DMS53 (cell line): ENCODE results near the gene RLF.

Experiments
- DNase-seq: peaks from one replicate; lab custom pipeline; 2025; lab: John Stamatoyannopoulos, UW

Gene RLF

GRCh38 chr1:40243351-40243750 is 82.2 kb downstream of the RLF start:
- no peak for DNase-seq

- DNase-seq, result peak; percentile 24
Observed at GRCh38 chr1:40244138-40244744, 83.1 kb downstream of the RLF start.

GRCh38 chr1:40245686-40246085 is 84.5 kb downstream of the RLF start:
- no peak for DNase-seq

GRCh38 chr1:40247655-40248054 is 86.5 kb downstream of the RLF start, which contains the start of gene TMCO2:
TSS of gene TMCO2 (plus strand) at chr1:40247937. CDS start at chr1:40247994, 57 bp downstream.
- peak; percentile 57 for DNase-seq

- no peak for DNase-seq
Observed at GRCh38 chr1:40248412-40248811, 87.2 kb downstream of the RLF start.

GRCh38 chr1:40251456-40251855 is 90.3 kb downstream of the RLF start:
- no peak for DNase-seq

GRCh38 chr1:40252601-40253000 is 91.4 kb downstream of the RLF start:
- no peak for DNase-seq

GRCh38 chr1:40255231-40255630 is 94.0 kb downstream of the RLF start:
- DNase-seq, result no peak

- DNase-seq, result no peak
Observed at GRCh38 chr1:40256401-40257084, 95.4 kb downstream of the RLF start.

- DNase-seq, result peak; percentile 83
Observed at GRCh38 chr1:40257313-40257687, 96.1 kb downstream of the RLF start.

GRCh38 chr1:40257688-40258444 is 96.7 kb downstream of the RLF start, which contains the start of gene ZMPSTE24:
TSS of gene ZMPSTE24 (plus strand) at chr1:40258236. CDS start at chr1:40258272, 36 bp downstream.
- DNase-seq, result peak; percentile 99

- DNase-seq, result no peak
Observed at GRCh38 chr1:40258445-40258769, 97.2 kb downstream of the RLF start.

- no peak for DNase-seq
Observed at GRCh38 chr1:40264354-40264781, 103.2 kb downstream of the RLF start.

- no peak for DNase-seq
Observed at GRCh38 chr1:40265298-40265697, 104.1 kb downstream of the RLF start.

GRCh38 chr1:40265919-40266318 is 104.7 kb downstream of the RLF start:
- DNase-seq, result no peak

GRCh38 chr1:40266786-40267535 is 105.8 kb downstream of the RLF start:
- DNase-seq, result no peak

GRCh38 chr1:40267767-40268187 is 106.6 kb downstream of the RLF start:
- DNase-seq, result no peak

- no peak for DNase-seq
Observed at GRCh38 chr1:40268211-40268610, 107.0 kb downstream of the RLF start.

GRCh38 chr1:40270152-40270834 is 109.1 kb downstream of the RLF start:
- no peak for DNase-seq

GRCh38 chr1:40272653-40273213 is 111.5 kb downstream of the RLF start:
- DNase-seq, result no peak

GRCh38 chr1:40273547-40274166 is 112.5 kb downstream of the RLF start:
- no peak for DNase-seq
